Activated CD8-positive, alpha-beta memory T cell treated with anti-CD3 and anti-CD28 coated beads, Interleukin-2, amount 10 ng/mL, durations not matched to agents 7 days and 5 days (primary cell): Measurements from ENCODE around the gene RADIL. TPM values are rescaled to one million over a fixed set of nuclear protein-coding genes. Genes with fewer than 3 reads are reported as not detected.
A peak's percentile ranks its signal among the peaks of the same experiment; 100 is the strongest.
"Not testable (repeated sequence)": the region's sequence is repeated elsewhere in the genome, so short reads cannot be mapped to it uniquely, and the experiment has no call there.

Experiments used
- ATAC-seq: fragments of 150-1000 bp; cut with Tn5 transposase; one replicate; pipeline ENCODE4 v1.10.0; 2021; ENCODE audit warnings: moderate library complexity
- CTCF ChIA-PET: fragments of 350-600 bp; sonication (Branson Sonifier 250); formaldehyde crosslinking; loops from one replicate; lab custom pipeline; 2021; ENCODE audit warnings: antibody characterized with exemption; lab: Charles Lee
- DNase-seq: peaks from one replicate; pipeline ENCODE4 v3.0.0-alpha.2; 2020
- H3K27ac Mint-ChIP-seq: one replicate; pipeline ENCODE4 v1.8.0; 2021; ENCODE audit warnings: mild to moderate bottlenecking, mixed read lengths
- H3K27me3 Mint-ChIP-seq: one replicate; pipeline ENCODE4 v1.8.0; 2021; ENCODE audit warnings: mixed read lengths
- H3K36me3 Mint-ChIP-seq: one replicate; pipeline ENCODE4 v1.8.0; 2021; ENCODE audit warnings: mild to moderate bottlenecking, mixed read lengths
- H3K4me1 Mint-ChIP-seq: one replicate; pipeline ENCODE4 v1.8.0; 2021; ENCODE audit warnings: mixed read lengths
- H3K4me3 Mint-ChIP-seq: one replicate; pipeline ENCODE4 v1.8.0; 2021; ENCODE audit warnings: mild to moderate bottlenecking, moderate library complexity, mixed read lengths
- H3K9me3 Mint-ChIP-seq: one replicate; pipeline ENCODE4 v1.8.0; 2022; ENCODE audit warnings: low read depth, mixed read lengths
- total RNA-seq, 2 experiments: library from RNA; stranded (reverse); gene quantifications; one replicate each; pipeline ENCODE4 v1.2.3, GENCODE V29; 2021

The RADIL gene
- total RNA-seq, 2 experiments from 2014 or later: 0.12 TPM; not detected in 1

DNA sequence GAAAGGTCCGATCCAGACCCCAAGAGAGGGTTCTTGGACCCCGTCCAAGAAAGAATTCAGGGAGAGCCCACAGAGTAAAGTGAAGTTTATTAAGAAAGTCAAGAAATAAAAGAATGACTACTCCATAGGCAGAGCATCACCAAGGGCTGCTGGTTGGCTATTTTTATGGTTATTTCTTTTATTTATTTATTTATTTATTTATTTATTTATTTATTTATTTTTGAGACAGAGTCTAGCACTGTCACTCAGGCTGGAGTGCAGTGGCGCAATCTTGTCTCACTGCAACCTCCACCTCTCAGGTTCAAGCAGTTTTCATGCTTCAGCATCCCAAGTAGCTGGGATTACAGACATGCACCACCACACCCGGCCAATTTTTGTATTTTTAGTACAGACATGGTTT, 9.7 kb upstream of the RADIL start:
- H3K4me3 Mint-ChIP-seq, H3K27me3 Mint-ChIP-seq, H3K36me3 Mint-ChIP-seq, DNase-seq, ATAC-seq, H3K27ac Mint-ChIP-seq, H3K9me3 Mint-ChIP-seq, H3K4me1 Mint-ChIP-seq: not testable (repeated sequence)
- CTCF ChIA-PET: interaction anchor here (0.6 kb wide), 1 partner anchor 193 kb away, joined by 3 read pairs; no protein-coding TSS in a partner anchor

GRCh38 chr7:4891522-4891921, 8.0 kb upstream of the RADIL start:
- not testable (repeated sequence) for H3K4me1 Mint-ChIP-seq, H3K27me3 Mint-ChIP-seq, H3K27ac Mint-ChIP-seq, ATAC-seq, H3K4me3 Mint-ChIP-seq, H3K9me3 Mint-ChIP-seq, DNase-seq, H3K36me3 Mint-ChIP-seq
- CTCF ChIA-PET: interaction anchor here (0.8 kb wide), 1 partner anchor 8 kb away, joined by 3 read pairs; the partner anchor contains the start of gene RADIL

DNA sequence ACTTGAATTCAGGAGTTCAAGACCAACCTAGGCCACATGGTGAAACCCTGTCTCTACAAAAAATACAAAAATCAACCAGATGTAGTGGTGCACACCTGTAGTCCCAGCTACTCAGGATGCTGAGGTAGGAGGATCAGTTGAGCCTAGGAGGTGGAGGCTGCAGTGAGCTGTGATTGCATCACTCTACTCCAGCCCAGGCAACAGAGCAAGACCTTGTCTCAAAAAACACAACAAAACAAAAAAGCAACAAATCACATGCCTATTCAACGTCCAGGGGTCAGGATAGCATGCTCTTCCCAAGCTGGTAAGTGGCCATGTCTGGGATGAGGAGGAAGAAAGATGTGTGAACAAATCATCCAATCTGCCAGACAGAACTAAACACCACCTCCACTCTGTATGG, 6.2 kb upstream of the RADIL start:
- Mint-ChIP-seq H3K27ac (no peak overlapping the region), H3K4me1 (no peaks in the 10 kb centered on the region), H3K9me3 (no peaks in the 10 kb centered on the region), H3K4me3 (no peak overlapping the region), H3K27me3 (peaks cover 5% of the 10 kb centered on the region), H3K36me3 (no peaks in the 10 kb centered on the region)
- CTCF ChIA-PET: no interaction called here
- no peak for DNase-seq
- no peak for ATAC-seq

DNA sequence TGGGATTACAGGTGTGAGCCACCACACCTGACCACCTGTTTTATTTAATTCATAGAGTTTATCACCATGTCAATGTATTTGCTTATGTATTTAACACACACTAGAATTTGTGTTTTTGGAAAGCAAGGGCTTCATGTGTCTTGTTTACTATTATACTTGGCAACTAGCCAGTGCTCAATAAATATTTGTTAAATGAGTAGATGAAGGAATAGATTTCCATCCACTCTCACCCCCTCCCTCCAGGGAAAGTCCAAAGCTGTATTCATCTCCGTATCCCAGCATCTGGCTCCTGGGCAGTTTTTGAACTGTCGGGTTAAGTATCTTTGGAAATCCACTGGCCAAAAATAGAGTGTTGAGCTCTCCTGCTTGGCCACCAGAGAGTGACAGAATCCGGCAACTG, 4.6 kb upstream of the RADIL start:
- CTCF ChIA-PET: no interaction called here
- Mint-ChIP-seq H3K4me3 (no peak overlapping the region), H3K27me3 (peaks cover 16% of the 10 kb centered on the region), H3K9me3 (no peaks in the 10 kb centered on the region), H3K27ac (no peak overlapping the region), H3K36me3 (no peaks in the 10 kb centered on the region), H3K4me1 (no peaks in the 10 kb centered on the region)
- DNase-seq: no peak
- ATAC-seq: no peak

DNA sequence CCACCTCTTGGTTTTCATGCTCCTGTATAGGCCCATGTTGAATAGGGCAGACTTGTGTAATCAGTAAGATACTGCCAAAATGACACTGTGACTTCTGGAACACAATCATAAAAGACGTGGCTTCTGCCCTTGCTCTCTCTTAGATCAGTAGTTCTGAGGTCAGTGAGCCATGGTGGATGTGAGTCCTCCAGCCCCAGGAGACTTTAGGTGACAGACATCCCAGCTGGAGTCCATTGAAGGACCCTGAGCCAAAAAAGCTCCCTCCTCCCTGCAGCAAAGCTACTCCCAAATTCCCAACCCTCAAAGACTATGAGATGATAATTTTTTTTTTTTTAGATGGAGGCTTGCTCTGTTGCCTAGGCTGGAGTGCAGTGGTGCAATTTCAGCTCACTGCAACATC, 3.2 kb upstream of the RADIL start:
- no peak for ATAC-seq
- H3K27ac Mint-ChIP-seq: no peak overlapping the region
- H3K36me3 Mint-ChIP-seq: no peaks in the 10 kb centered on the region
- peaks cover 28% of the 10 kb centered on the region for H3K27me3 Mint-ChIP-seq
- peaks cover 8% of the 10 kb centered on the region for H3K4me1 Mint-ChIP-seq
- no peak for DNase-seq
- H3K4me3 Mint-ChIP-seq: no peak overlapping the region
- CTCF ChIA-PET: no interaction called here
- no peaks in the 10 kb centered on the region for H3K9me3 Mint-ChIP-seq

DNA sequence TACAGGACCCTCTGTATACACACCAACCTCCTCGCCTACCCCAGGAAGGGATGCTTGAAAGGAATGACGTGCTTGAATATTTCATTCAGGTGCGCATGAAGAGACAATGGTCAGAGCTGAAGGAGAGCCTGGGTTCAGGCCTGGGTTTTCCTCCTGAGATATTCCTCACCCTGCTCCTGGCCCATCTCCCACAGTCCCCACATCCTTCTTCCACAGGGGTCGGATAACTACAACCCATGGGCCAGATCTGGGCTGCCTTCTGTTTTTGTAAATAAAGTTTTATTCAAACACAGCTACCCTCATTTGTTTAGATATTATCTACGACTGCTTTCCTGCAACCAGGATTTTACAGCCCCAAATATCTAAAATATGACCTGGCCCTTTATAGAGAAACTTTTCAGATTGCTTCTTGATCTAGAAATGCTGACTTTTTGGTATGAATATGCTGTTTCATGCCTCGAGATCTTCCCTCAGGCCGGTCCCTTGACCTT, 1.8 kb upstream of the RADIL start:
- Mint-ChIP-seq H3K36me3 (no peaks in the 10 kb centered on the region), H3K9me3 (no peaks in the 10 kb centered on the region), H3K27me3 (peaks cover 33% of the 10 kb centered on the region), H3K27ac (no peak overlapping the region), H3K4me3 (no peak overlapping the region), H3K4me1 (peaks cover 8% of the 10 kb centered on the region)
- no peak for DNase-seq
- CTCF ChIA-PET: interaction anchor here (1.2 to 1.3 kb wide), 2 partner anchors 55 to 88 kb away, joined by 3 to 4 read pairs; no protein-coding TSS in a partner anchor
- no peak for ATAC-seq

GRCh38 chr7:4884164-4884563, 648 bp upstream of the RADIL start:
- Mint-ChIP-seq H3K9me3 (no peaks in the 10 kb centered on the region), H3K36me3 (no peaks in the 10 kb centered on the region), H3K4me1 (peaks cover 8% of the 10 kb centered on the region), H3K4me3 (no peak overlapping the region), H3K27me3 (peaks cover 35% of the 10 kb centered on the region), H3K27ac (no peak overlapping the region)
- DNase-seq: no peak
- no peak for ATAC-seq
- CTCF ChIA-PET: interaction anchor here (0.8 to 3.0 kb wide), 13 partner anchors 8 to 90 kb away, joined by 3 to 27 read pairs (median 4); no protein-coding TSS in a partner anchor

GRCh38 chr7:4883033-4883371, 514 bp downstream of the RADIL start:
- ATAC-seq (peak; percentile 2), DNase-seq (no peak)
- Mint-ChIP-seq H3K9me3 (no peaks in the 10 kb centered on the region), H3K4me1 (peaks cover 8% of the 10 kb centered on the region), H3K27ac (no peak overlapping the region), H3K27me3 (peaks cover 35% of the 10 kb centered on the region), H3K4me3 (peak overlapping the region; percentile 7), H3K36me3 (no peaks in the 10 kb centered on the region)
- CTCF ChIA-PET: interaction anchor here (0.5 to 3.0 kb wide), 14 partner anchors 8 to 205 kb away, joined by 3 to 27 read pairs (median 4); no protein-coding TSS in a partner anchor

DNA sequence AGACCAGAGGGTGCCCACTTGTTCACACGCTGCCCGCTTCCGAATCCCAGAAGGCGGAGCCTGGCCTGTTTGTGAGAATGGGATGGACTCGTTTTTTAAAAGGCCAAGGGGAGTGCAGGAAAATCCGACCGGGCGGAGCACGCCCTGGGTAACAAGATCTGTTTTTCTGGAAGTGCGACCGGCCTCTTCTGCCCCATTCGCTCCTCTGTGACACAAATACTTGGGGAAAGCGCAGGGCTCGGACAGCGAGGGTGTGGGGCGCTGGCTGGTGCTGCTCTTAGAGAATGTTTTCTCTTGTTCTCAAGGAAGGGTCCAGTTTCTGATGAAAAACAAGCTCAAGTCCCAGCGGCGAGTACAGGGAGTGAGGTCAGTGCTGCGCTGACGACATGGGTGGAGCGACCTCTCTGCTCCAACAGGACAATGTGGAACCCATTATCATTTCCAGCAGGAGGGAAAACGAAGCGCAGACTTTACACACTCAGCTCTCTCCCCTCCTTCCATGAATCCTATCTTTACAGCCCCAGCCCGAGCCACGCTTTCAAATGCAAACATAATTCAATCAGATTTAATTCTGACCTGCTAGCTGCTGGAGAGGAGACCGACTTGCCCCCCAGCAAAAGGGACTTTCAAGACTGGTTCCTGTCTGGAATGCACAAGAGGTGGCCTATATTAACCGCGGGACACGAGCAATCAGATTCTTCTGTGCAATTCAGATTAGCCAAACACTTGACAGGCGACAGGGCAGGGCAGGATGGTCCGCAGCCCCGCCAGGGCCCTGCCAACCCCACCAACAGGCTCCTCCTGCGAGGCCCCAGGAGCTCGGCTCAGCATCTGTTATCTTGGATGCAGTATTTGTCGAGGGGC, 1.1 kb downstream of the RADIL start:
- Mint-ChIP-seq H3K27ac (no peak overlapping the region), H3K4me3 (peak overlapping the region; percentile 7), H3K9me3 (no peaks in the 10 kb centered on the region), H3K4me1 (peaks cover 8% of the 10 kb centered on the region), H3K36me3 (no peaks in the 10 kb centered on the region), H3K27me3 (peaks cover 35% of the 10 kb centered on the region)
- CTCF ChIA-PET: interaction anchor here (0.5 to 3.0 kb wide), 9 partner anchors 8 to 206 kb away, joined by 3 to 27 read pairs (median 5); no protein-coding TSS in a partner anchor
- no peak for ATAC-seq
- no peak for DNase-seq

DNA sequence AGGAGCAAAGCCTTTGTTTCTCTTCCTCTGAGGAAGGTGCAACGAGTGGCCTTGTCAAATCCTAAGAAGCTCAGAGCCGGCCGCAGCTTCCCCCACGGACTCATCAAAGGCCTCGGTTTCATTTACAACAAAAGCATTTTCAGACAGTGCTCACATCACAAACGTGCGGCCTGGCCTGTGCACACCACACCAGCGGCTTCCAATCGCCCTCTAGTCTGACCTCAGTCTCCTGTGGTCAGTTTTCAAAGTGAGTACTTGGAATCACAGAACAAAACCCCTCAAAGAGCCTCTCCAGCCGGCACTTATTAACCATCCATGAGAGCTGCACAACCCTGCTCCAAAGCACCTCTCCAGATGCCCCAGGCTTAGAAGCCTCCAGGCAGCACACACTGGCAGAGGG, 3.3 kb downstream of the RADIL start:
- no peak overlapping the region for H3K4me3 Mint-ChIP-seq
- no peaks in the 10 kb centered on the region for H3K36me3 Mint-ChIP-seq
- ATAC-seq (no peak), DNase-seq (no peak)
- H3K27me3 Mint-ChIP-seq: peaks cover 29% of the 10 kb centered on the region
- peaks cover 8% of the 10 kb centered on the region for H3K4me1 Mint-ChIP-seq
- no peak overlapping the region for H3K27ac Mint-ChIP-seq
- CTCF ChIA-PET: interaction anchor here (1.3 kb wide), 1 partner anchor 87 kb away, joined by 4 read pairs; no protein-coding TSS in a partner anchor
- H3K9me3 Mint-ChIP-seq: no peaks in the 10 kb centered on the region

- Mint-ChIP-seq H3K4me3 (no peak overlapping the region), H3K27ac (no peak overlapping the region), H3K4me1 (peaks cover 8% of the 10 kb centered on the region), H3K27me3 (peaks cover 28% of the 10 kb centered on the region), H3K36me3 (no peaks in the 10 kb centered on the region), H3K9me3 (no peaks in the 10 kb centered on the region)
- ATAC-seq (no peak), DNase-seq (no peak)
- CTCF ChIA-PET: no interaction called here
Observed at GRCh38 chr7:4879396-4880081, 4.0 kb downstream of the RADIL start.

DNA sequence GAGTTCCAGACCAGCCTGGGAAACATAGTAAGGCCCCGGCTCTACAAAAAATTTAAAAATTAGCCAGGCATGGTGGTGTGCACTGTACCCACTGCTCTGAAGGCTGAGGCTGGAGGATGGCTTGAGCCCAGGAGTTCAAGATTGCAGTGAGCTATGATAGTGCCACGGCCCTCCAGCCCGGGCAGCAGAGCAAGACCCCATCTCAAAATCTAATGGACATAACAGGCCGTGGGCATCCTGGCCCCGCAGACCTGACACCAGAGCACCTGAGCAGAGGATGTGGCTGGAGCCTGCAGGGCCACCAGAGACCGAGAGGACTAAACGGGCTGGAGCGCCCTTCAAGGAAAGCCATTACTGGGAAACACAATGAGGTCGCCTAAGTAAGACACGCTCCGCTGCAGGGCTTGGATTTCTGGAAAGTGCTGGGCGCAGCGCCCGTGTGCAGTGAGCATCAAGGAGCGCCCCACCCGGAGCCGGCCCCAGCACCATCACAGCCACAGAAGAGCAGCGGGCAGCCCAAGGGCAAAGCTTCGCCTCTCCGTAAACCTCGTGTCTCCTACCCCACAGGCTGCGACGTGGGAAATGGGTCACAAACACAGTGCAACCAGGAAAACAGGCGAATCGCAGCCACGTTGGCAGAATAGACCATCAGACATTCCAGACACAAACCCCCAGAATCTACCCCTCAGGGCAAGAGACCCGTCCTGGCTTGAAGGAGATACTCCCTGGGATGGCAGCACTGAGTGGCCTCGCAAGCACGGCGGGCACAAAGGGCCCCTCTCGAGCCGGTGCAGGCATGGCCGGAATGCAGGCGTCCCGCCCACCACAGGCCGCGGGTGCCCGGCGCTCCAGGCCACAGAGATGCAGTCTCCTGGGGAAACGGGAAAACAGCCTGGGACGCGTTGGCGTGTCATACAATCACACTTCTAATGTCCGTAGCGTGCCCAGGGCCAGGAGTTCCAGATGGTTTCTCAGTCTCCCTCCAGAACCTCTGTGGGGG, 4.9 kb downstream of the RADIL start:
- CTCF ChIA-PET: no interaction called here
- DNase-seq (no peak), ATAC-seq (no peak)
- Mint-ChIP-seq H3K9me3 (no peaks in the 10 kb centered on the region), H3K36me3 (no peaks in the 10 kb centered on the region), H3K4me3 (no peak overlapping the region), H3K27ac (no peak overlapping the region), H3K27me3 (peaks cover 19% of the 10 kb centered on the region), H3K4me1 (peaks cover 8% of the 10 kb centered on the region)
